GM18499 (cell line): ENCODE results near the gene SLC12A5.

Experiments used
- ATAC-seq: cut with Tn5 transposase; IDR thresholded peaks from one replicate; pipeline ENCODE4 v1.9.1; 2021; ENCODE audit warnings: moderate number of reproducible peaks; ENCODE audit not compliant: insufficient read depth, unreplicated experiment

The SLC12A5 gene

DNA sequence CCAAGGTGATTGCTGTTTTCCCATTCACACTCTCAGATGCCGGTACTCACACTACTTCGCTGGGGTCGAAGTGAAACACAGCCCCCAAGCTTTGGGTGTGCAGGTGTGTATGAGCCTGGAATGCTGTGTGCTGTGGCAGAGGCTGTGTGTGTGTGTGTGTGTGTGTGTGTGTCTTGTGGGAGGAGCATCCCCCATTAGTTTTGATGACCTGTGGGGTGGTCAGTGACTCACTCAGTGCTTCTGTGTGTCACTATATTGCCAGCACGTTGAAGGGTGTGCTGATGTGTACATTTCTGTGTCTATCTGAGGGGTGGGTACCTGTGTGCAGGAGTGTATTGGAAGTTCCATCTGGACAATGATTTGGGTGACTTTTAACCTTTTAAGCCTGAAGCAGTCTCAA is 5.0 kb upstream of the SLC12A5 start:
- ATAC-seq: no peak

DNA sequence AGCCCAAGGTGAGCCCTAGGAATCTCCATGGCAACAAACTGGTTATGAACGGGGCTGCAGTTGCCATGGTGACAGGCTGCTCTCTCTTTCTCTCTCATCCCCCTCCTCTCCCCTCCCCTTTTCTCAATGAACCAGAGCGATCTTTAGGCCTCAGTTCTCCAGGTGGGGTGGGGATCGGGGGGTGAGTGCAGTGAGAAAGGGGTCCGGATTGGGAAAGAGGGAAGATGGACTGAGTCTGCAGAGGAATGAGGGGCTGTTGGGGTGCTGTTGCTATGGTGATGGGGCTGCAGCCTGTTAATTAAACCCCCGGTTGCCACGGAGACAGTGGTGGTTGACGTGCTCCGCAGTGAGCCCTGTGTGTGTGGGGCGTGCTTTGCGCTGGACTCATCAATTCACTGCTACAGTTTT is 3.6 kb upstream of the SLC12A5 start:
- no peak for ATAC-seq

DNA sequence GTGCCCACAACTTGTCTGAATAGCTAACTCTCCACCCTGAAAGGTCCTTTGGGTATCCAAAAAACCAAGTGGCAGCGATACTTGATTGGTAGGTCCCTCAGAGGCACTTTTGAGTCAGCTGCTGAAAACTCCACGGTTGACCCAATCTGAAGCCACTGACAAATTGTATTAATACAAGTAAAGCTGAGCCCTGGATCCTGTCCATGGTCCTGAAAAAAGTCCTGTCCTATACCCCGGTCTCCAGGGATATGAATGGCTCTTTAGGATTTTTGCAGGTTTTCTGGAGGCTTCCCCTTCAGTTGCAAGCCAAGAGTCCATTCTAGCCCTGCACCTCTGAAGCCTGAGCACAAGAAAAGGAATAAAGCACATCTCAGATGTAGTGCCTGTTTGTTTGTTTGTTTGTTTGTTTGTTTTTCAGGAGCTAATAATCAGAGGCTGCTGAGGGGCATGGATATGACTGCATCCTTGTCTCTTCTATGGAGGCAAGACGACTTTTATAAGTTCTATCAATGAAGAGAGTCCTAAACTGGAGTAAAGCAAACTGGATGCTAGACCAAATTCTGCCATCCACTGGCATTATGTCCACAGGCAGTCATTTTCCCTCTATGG is 1.7 kb upstream of the SLC12A5 start:
- ATAC-seq: no peak

DNA sequence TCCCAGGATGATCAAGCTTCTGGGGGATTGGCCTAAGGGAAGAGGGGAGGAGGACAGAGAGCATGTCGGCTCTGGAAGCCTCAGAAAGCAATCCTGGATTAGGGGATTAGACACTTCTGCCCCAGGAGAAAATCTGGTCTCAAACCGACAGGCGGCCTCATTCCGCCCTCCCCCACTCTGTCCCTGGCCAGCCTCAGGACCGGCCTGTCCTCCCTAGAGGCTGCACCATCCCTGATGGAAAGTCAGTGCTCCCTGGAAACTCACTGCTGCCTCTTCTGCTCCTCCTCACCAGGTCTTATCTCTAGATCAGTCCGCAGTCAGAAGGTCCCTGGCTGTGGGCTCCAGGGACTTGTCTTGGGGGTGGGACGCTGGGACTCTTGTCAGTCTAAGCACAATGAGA is 905 bp upstream of the SLC12A5 start:
- ATAC-seq: no peak

- no peak for ATAC-seq
These were observed 1.4 kb downstream of the SLC12A5 start for GRCh38 chr20:46030284-46031013.

GRCh38 chr20:46031014-46031569 is 2.1 kb downstream of the SLC12A5 start:
- ATAC-seq: no peak

- ATAC-seq: no peak
These were observed 2.8 kb downstream of the SLC12A5 start for GRCh38 chr20:46031701-46032254.

DNA sequence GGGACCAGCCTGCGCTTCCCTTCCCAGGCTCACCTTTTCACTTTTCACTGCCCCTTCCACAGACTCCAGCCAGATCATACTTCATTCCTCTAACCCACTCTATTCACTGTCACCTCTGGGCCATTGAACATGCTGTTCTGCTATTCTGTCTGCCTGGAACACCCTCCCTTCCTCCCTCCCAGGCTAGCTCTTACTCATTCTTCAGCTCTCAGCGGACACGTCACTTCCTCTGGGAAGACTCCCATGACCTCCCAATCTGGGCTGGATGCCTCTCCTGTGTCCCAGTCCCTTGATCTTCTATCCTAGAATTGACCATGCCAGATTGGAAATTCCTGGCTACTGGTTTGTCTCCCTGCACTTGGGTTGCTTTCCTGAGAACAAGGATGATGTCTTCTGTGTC is 5.0 kb downstream of the SLC12A5 start:
- ATAC-seq: no peak

GRCh38 chr20:46035253-46035652 is 6.2 kb downstream of the SLC12A5 start:
- no peak for ATAC-seq

DNA sequence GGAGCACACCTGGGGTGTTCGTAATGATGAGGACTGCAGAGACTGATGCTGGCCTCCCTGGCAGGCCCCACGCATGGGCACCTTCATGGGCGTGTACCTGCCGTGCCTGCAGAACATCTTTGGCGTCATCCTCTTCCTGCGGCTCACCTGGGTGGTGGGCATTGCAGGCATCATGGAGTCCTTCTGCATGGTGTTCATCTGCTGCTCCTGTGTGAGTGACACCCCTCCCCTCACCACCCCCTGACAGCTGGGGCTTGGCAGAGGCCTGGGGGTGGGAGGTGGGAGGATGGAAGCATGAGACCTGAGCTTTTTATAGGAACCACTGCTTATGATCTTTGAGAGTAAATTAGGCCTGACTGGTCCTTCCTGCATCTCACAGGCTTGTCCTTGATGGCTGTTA is 6.7 kb downstream of the SLC12A5 start:
- ATAC-seq: no peak

DNA sequence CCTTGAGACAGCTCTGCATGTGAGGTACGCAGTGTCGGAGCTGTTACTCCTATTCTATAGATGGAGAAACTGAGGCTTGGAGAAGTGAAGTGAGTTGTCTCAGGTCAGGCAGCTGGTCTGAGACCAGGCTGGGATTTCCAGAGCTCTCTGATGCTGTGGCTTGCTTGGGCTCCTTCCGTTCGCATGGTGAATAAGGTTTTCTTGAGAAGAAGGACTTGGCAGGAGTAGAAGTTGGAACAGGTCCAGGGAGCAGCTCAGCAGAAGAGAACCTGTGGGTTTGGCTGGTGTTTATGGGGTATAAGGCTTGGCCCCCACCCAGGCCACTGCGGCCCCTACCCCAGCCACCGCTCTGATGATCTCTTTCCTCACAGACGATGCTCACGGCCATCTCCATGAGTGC is 7.4 kb downstream of the SLC12A5 start:
- ATAC-seq: no peak

- no peak for ATAC-seq
These were observed 8.0 kb downstream of the SLC12A5 start for GRCh38 chr20:46037036-46037435.

- ATAC-seq: no peak
These were observed 12.0 kb downstream of the SLC12A5 start for GRCh38 chr20:46040902-46041535.

DNA sequence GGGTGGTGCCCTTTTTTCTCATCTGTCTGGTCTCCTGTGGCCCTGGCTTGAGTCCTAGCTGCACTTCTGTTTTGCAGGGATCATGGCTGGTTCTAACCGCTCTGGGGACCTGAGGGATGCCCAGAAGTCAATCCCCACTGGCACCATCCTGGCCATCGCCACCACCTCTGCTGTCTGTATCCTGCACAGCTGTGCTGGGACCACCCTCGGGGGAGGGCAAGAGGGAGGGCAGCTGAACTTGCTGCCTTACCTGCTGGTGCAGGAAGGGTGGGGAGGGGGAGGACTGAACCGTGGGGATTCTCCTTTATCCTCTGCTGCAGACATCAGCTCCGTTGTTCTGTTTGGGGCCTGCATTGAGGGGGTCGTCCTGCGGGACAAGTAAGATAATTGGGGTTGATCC is 14.5 kb downstream of the SLC12A5 start:
- no peak for ATAC-seq

GRCh38 chr20:46044896-46045295 is 15.9 kb downstream of the SLC12A5 start:
- ATAC-seq: no peak

DNA sequence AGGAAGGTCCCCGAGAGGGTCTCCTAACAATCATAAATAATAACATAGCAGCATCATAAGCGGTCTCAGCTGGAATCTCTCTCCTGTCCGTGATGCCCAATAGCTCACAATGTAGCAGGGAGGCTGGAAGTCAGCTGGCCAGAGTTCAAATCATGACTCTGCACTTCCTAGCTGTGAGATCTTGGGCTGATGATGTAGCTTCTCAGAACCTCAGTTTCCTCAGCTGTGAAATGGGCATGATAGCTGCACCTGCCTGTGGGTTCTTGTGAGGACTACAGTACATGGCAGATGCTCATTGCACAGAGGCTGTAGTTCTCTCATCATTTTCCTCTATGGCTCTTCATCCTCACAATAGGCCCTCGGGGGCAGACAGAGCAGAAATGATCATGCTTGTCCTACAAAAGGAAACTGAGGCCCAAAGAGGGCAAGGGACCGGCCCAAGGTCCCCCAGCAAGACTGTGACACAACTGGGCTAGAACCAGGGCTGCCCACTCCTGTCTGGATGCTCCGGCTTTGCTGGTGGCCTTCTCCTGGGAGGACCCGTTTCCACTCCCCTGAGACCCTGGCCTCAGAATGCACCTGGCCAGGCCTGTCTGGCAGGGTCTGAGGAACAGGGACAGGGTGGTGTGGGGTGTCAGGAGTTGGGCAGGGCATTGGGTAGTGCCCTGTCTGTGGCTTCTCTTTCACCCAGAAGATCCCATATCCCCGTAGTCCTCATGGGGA is 17.7 kb downstream of the SLC12A5 start:
- ATAC-seq: no peak

DNA sequence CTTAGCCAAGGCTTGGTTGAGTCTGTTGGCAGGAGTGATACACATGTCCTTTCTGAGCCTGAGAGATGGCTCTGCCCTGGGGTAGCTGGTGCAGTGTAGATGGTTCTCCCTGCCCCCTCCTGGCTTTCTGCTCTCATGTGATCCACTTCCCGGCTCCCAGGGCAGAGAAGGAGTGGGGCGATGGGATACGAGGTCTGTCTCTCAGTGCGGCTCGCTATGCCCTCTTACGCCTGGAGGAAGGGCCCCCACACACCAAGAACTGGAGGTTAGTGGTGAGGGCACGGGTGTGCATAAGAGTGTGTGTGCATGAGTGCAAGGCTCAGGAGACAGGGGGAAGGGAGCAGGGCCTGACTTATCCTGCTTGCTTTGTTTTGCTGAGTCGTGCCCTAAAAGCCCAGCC is 18.8 kb downstream of the SLC12A5 start:
- no peak for ATAC-seq

GRCh38 chr20:46049190-46049589 is 20.2 kb downstream of the SLC12A5 start:
- no peak for ATAC-seq

GRCh38 chr20:46049815-46050214 is 20.8 kb downstream of the SLC12A5 start:
- ATAC-seq: no peak

DNA sequence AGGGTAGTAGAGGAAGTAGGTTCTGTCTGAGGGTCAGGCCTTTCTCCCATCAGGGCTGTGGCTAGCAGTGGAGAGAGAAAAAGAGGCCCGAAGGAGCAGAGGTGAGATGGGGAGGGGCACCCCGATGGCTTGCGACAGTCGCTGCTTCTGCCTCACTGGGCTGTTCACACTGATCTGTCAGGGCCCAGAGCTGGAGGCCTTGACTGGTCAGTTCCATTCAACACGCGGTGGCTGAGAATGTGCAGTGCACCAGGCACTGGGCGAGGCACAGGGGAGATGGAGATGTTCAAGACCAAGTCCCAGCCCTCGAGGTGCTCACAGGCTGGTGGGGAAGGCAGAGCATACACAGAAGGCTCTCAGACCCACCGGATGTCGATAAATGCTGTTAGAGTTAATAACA is 21.4 kb downstream of the SLC12A5 start:
- ATAC-seq: no peak

- ATAC-seq: no peak
These were observed 21.9 kb downstream of the SLC12A5 start for GRCh38 chr20:46050885-46051284.
